GM18870 (cell line): ENCODE data around the gene ATP6AP1.
"Not testable (repeated sequence)": the region's sequence is repeated elsewhere in the genome, so short reads cannot be mapped to it uniquely, and the experiment has no call there.

Experiments
- ATAC-seq: cut with Tn5 transposase; IDR thresholded peaks from one replicate; pipeline ENCODE4 v1.9.1; 2021; ENCODE audit warnings: moderate library complexity; ENCODE audit not compliant: unreplicated experiment

ATP6AP1 gene

GRCh38 chrX:154399527-154400368, 28.7 kb upstream of the ATP6AP1 start:
- ATAC-seq: no peak

- ATAC-seq: not testable (repeated sequence)
Observed at GRCh38 chrX:154400369-154400817, 28.1 kb upstream of the ATP6AP1 start.

- ATAC-seq: no peak
Observed at GRCh38 chrX:154401045-154401799, 27.3 kb upstream of the ATP6AP1 start.

GRCh38 chrX:154401918-154402621, 26.4 kb upstream of the ATP6AP1 start:
- no peak for ATAC-seq

GRCh38 chrX:154402622-154403127, 25.8 kb upstream of the ATP6AP1 start:
- ATAC-seq: no peak

- no peak for ATAC-seq
Observed at GRCh38 chrX:154403192-154403591, 25.3 kb upstream of the ATP6AP1 start.

- no peak for ATAC-seq
Observed at GRCh38 chrX:154403858-154404257, 24.6 kb upstream of the ATP6AP1 start.

- ATAC-seq: no peak
Observed at GRCh38 chrX:154404625-154405192, 23.8 kb upstream of the ATP6AP1 start.

- ATAC-seq: no peak
Observed at GRCh38 chrX:154408659-154409221, 19.7 kb upstream of the ATP6AP1 start.

GRCh38 chrX:154409222-154409871, 19.1 kb upstream of the ATP6AP1 start, which contains the start of gene DNASE1L1:
Gene DNASE1L1, minus strand, starts transcription at chrX:154409254. Its CDS starts 3,686 bp downstream, at chrX:154405568.
- ATAC-seq: no peak

GRCh38 chrX:154411981-154412340, 16.5 kb upstream of the ATP6AP1 start:
- ATAC-seq: no peak

GRCh38 chrX:154412468-154412867, 16.0 kb upstream of the ATP6AP1 start:
- no peak for ATAC-seq

- no peak for ATAC-seq
Observed at GRCh38 chrX:154413142-154413541, 15.3 kb upstream of the ATP6AP1 start.

- no peak for ATAC-seq
Observed at GRCh38 chrX:154417157-154417556, 11.3 kb upstream of the ATP6AP1 start.

- no peak for ATAC-seq
Observed at GRCh38 chrX:154419189-154419588, 9.3 kb upstream of the ATP6AP1 start.

GRCh38 chrX:154419688-154420401, 8.6 kb upstream of the ATP6AP1 start:
- no peak for ATAC-seq

- no peak for ATAC-seq
Observed at GRCh38 chrX:154420402-154420756, 8.1 kb upstream of the ATP6AP1 start.

- ATAC-seq: no peak
Observed at GRCh38 chrX:154426916-154427770, 1.3 kb upstream of the ATP6AP1 start.
